Keratinocyte (primary cell): ENCODE data around the gene LAMA4. TPM values are rescaled to one million over a fixed set of nuclear protein-coding genes. Genes with fewer than 3 reads are reported as not detected.

Source experiments
- DNase-seq: peaks from one replicate; pipeline ENCODE4 v3.0.0-alpha.2; 2011; ENCODE audit warnings: low read depth, missing footprints, low spot score
- FAIRE-seq: peaks from 2 replicates; lab custom pipeline; 2011; peaks lifted over from hg19 to GRCh38; lab: Jason Lieb, UNC
- H2AFZ ChIP-seq: 2 replicates; pipeline ENCODE4 v1.6.0; 2012; ENCODE audit warnings: low read length, control low read depth, inconsistent platforms; ENCODE audit not compliant: control insufficient read depth
- H3K27ac ChIP-seq: 2 replicates; pipeline ENCODE4 v1.5.1; 2011; ENCODE audit warnings: low read length; ENCODE audit not compliant: control insufficient read depth, insufficient read depth
- H3K27me3 ChIP-seq: 3 replicates; pipeline ENCODE4 v1.6.0; 2011; ENCODE audit warnings: low read length; ENCODE audit not compliant: control insufficient read depth, insufficient read depth; ENCODE audit errors: extremely low read depth
- H3K36me3 ChIP-seq, 2 experiments: 2 replicates in 1 of 2; 3 replicates in 1 of 2; pipeline ENCODE4 v1.5.1; 2011; ENCODE audit warnings: low read length in 2 of 2, mild to moderate bottlenecking in 1 of 2; ENCODE audit not compliant: control insufficient read depth in 2 of 2, insufficient read depth in 2 of 2; ENCODE audit errors: extremely low read depth in 1 of 2
- H3K4me1 ChIP-seq: 3 replicates; pipeline ENCODE4 v1.5.1; 2011; ENCODE audit warnings: low read length; ENCODE audit not compliant: control insufficient read depth, insufficient read depth; ENCODE audit errors: extremely low read depth
- H3K4me2 ChIP-seq: 3 replicates; pipeline ENCODE4 v1.6.0; 2011; ENCODE audit warnings: low read depth, low read length; ENCODE audit not compliant: control insufficient read depth, insufficient read depth; ENCODE audit errors: extremely low read depth
- H3K4me3 ChIP-seq, 3 experiments: fragments of 200-600 bp in 1 of 3; sonication (generic) in 1 of 3; 2 replicates in 2 of 3; 3 replicates in 1 of 3; pipeline ENCODE4 v1.5.1; 2011 to 2016; ENCODE audit warnings: low read length in 3 of 3, mild to moderate bottlenecking in 3 of 3, control low read depth in 2 of 3, inconsistent platforms in 1 of 3, low read depth in 1 of 3, mixed read lengths in 1 of 3, mixed run types in 1 of 3, moderate library complexity in 1 of 3; ENCODE audit not compliant: control insufficient read depth in 2 of 3, insufficient read depth in 2 of 3; ENCODE audit errors: extremely low read depth in 1 of 3
- H3K79me2 ChIP-seq: 2 replicates; pipeline ENCODE4 v1.6.0; 2012; ENCODE audit warnings: low read length; ENCODE audit not compliant: control insufficient read depth, insufficient read depth
- H3K9ac ChIP-seq: 3 replicates; pipeline ENCODE4 v1.6.0; 2011; ENCODE audit warnings: low read length; ENCODE audit not compliant: control insufficient read depth, insufficient read depth; ENCODE audit errors: extremely low read depth
- H3K9me1 ChIP-seq: 3 replicates; pipeline ENCODE4 v1.6.0; 2011; ENCODE audit warnings: low read length; ENCODE audit not compliant: control insufficient read depth, insufficient read depth; ENCODE audit errors: extremely low read depth
- H3K9me3 ChIP-seq: 2 replicates; pipeline ENCODE4 v1.5.1; 2012; ENCODE audit warnings: low read depth, low read length; ENCODE audit not compliant: control insufficient read depth
- H4K20me1 ChIP-seq: 3 replicates; pipeline ENCODE4 v1.6.0; 2011; ENCODE audit warnings: low read length; ENCODE audit not compliant: control insufficient read depth, insufficient read depth; ENCODE audit errors: extremely low read depth
- CTCF ChIP-seq, 3 experiments: IDR thresholded peaks in 1 of 3; conservative IDR thresholded peaks in 1 of 3; optimal IDR thresholded peaks in 1 of 3; 2 replicates in 2 of 3; 3 replicates in 1 of 3; pipeline versions ENCODE3 to v1.5.1; 2011; ENCODE audit warnings: low read length in 3 of 3, mild to moderate bottlenecking in 3 of 3, moderate library complexity in 2 of 3, control low read depth in 1 of 3, inconsistent platforms in 1 of 3; ENCODE audit not compliant: insufficient read depth in 2 of 3; ENCODE audit errors: extremely low read depth in 1 of 3
- EZH2 ChIP-seq: IDR thresholded peaks from one replicate; pipeline ENCODE4 v1.6.1; 2012; ENCODE audit warnings: inconsistent platforms, mild to moderate bottlenecking, low read length, moderate library complexity
- dilution Hi-C: fragments of 300-500 bp; cut with MboI; formaldehyde crosslinking; loops from one replicate; pipeline ENCODE4 v1.7.0; 2020; ENCODE audit warnings: low sequenced_read_pairs; ENCODE audit not compliant: extremely low pct_ligation_motif_present
- polyA plus RNA-seq, 5 experiments: library from polyadenylated mRNA; depleted of rRNA in 3 of 5; stranded (reverse) in 3 of 5; stranded (forward) in 1 of 5; unstranded in 1 of 5; fragments of >200 nt; gene quantifications; 1 replicate in 1 of 5; 2 replicates in 3 of 5; 3 replicates in 1 of 5; pipeline versions ENCODE4 v1.2.1 to v1.2.3, GENCODE V29; 2011 to 2012; ENCODE audit warnings: missing spikeins in 2 of 5, low read depth in 1 of 5, low replicate concordance in 1 of 5

Gene LAMA4
- polyA plus RNA-seq, 1 donor (not counting 4 experiments of a cell fraction or from before 2014, with no cell fraction given) = 0.12 TPM

GRCh38 chr6:112223070-112223861, 31.1 kb downstream of the LAMA4 start:
- H3K4me1 ChIP-seq = peaks cover 2% of the 10 kb centered on the region
- DNase-seq = no peak
- H3K27me3 ChIP-seq = no peaks in the 10 kb centered on the region
- H3K4me3 ChIP-seq = no peak overlapping the region
- H3K27ac ChIP-seq = no peak overlapping the region
- no peaks in the 10 kb centered on the region for H3K9me3 ChIP-seq
- no peak for TF ChIP-seq EZH2
- no peak for TF ChIP-seq CTCF (optimal IDR thresholded peaks at IDR 0.05 in 1 of 3, IDR thresholded peaks at IDR 0.05 in 1 of 3, conservative IDR thresholded peaks at IDR 0.05 in 1 of 3; ENCODE audit: extremely low read depth in 1 of 3, insufficient read depth in 2 of 3, low read length in 3 of 3)
- dilution Hi-C loops = no loop called here
- H4K20me1 ChIP-seq = no peaks in the 10 kb centered on the region
- H3K79me2 ChIP-seq = no peaks in the 10 kb centered on the region
- H2AFZ ChIP-seq = no peak overlapping the region
- H3K4me2 ChIP-seq = no peak overlapping the region
- no peak overlapping the region for H3K9ac ChIP-seq
- FAIRE-seq = no peak
- no peaks in the 10 kb centered on the region for H3K9me1 ChIP-seq
- no peaks in the 10 kb centered on the region for H3K36me3 ChIP-seq

- TF ChIP-seq CTCF (optimal IDR thresholded peaks at IDR 0.05 in 1 of 3, IDR thresholded peaks at IDR 0.05 in 1 of 3, conservative IDR thresholded peaks at IDR 0.05 in 1 of 3; ENCODE audit: extremely low read depth in 1 of 3, insufficient read depth in 2 of 3, low read length in 3 of 3) (no peak), EZH2 (no peak)
- H3K27ac ChIP-seq = no peak overlapping the region
- peaks cover 2% of the 10 kb centered on the region for H3K4me1 ChIP-seq
- H3K27me3 ChIP-seq = no peaks in the 10 kb centered on the region
- no peaks in the 10 kb centered on the region for H3K36me3 ChIP-seq
- H4K20me1 ChIP-seq = no peaks in the 10 kb centered on the region
- no peaks in the 10 kb centered on the region for H3K79me2 ChIP-seq
- H3K9me3 ChIP-seq = no peaks in the 10 kb centered on the region
- H3K9me1 ChIP-seq = no peaks in the 10 kb centered on the region
- no peak overlapping the region for H3K4me3 ChIP-seq
- DNase-seq = no peak
- no peak overlapping the region for H3K4me2 ChIP-seq
- no peak for FAIRE-seq
- H2AFZ ChIP-seq = no peak overlapping the region
- no peak overlapping the region for H3K9ac ChIP-seq
- dilution Hi-C loops = no loop called here
Measured at GRCh38 chr6:112221981-112222852, 32.1 kb downstream of the LAMA4 start.
